Uterus (tissue), 2 donors: ENCODE measurements around the gene NCAPD3.

Experiments
- CTCF ChIP-seq, 4 experiments: fragments of 200-600 bp in 2 of 4; fragments of 450-650 bp in 2 of 4; sonication (generic) in 2 of 4; IDR thresholded peaks; one replicate each; pipeline ENCODE4 v1.5.1; 2016 to 2019; ENCODE audit warnings: antibody characterized with exemption in 4 of 4, mild to moderate bottlenecking in 2 of 4, moderate library complexity in 1 of 4
- POLR2A ChIP-seq, 2 donors: fragments of 450-650 bp; IDR thresholded peaks; one replicate each; pipeline ENCODE4 v1.6.1; 2016; ENCODE audit warnings: antibody characterized with exemption in 2 of 2, mild to moderate bottlenecking in 1 of 2, moderate library complexity in 1 of 2

- TF ChIP-seq CTCF (IDR thresholded peaks at IDR 0.05) (no peak), POLR2A (IDR thresholded peaks at IDR 0.05) (no peak)
Measured at GRCh38 chr11:134170919-134171281, 52.9 kb downstream of the NCAPD3 start.
